MCF 10A (cell line): ENCODE measurements around the gene EQTN. TPM values are rescaled to one million over a fixed set of nuclear protein-coding genes. Genes with fewer than 3 reads are reported as not detected.

Source experiments
- Bru-seq: library from RNA; stranded (reverse); fragments of 400-500 nt; gene quantifications from one replicate; lab custom pipeline; 2021; lab: Mats Ljungman, UMichigan
- BruChase-seq, 2 experiments: library from RNA; stranded (reverse); fragments of 400-500 nt; gene quantifications; one replicate each; lab custom pipeline; 2021; lab: Mats Ljungman, UMichigan
- BruUV-seq: library from RNA; stranded (reverse); fragments of 400-500 nt; replicated peaks from 2 replicates; lab custom pipeline; 2021; lab: Mats Ljungman, UMichigan
- CTCF ChIA-PET: fragments of 300-600 bp; sonication (Branson Sonifier 250); formaldehyde crosslinking; extraction: SDS; loops from one replicate; lab custom pipeline; 2021; ENCODE audit warnings: antibody characterized with exemption, inconsistent platforms; lab: Yijun Ruan, JAX
- POLR2A ChIA-PET: fragments of 300-600, 350-650 bp; sonication (Branson Sonifier 250); formaldehyde crosslinking; extraction: SDS; loops from one replicate; lab custom pipeline; 2020; ENCODE audit warnings: antibody characterized with exemption, inconsistent platforms; lab: Yijun Ruan, JAX
- DNase-seq: peaks from one replicate; pipeline ENCODE4 v3.0.0-alpha.2; 2018; ENCODE audit not compliant: unreplicated experiment
- H3K27ac Mint-ChIP-seq: one replicate; pipeline ENCODE4 v1.8.0; 2022; ENCODE audit warnings: mild to moderate bottlenecking, low read depth, mixed read lengths; ENCODE audit not compliant: unreplicated experiment
- H3K27me3 Mint-ChIP-seq: one replicate; pipeline ENCODE4 v1.8.0; 2022; ENCODE audit warnings: mixed read lengths; ENCODE audit not compliant: insufficient read depth, unreplicated experiment
- H3K36me3 Mint-ChIP-seq: one replicate; pipeline ENCODE4 v1.8.0; 2022; ENCODE audit warnings: mild to moderate bottlenecking, moderate library complexity, mixed read lengths; ENCODE audit not compliant: insufficient read depth, unreplicated experiment
- H3K4me1 Mint-ChIP-seq: one replicate; pipeline ENCODE4 v1.8.0; 2022; ENCODE audit warnings: mixed read lengths; ENCODE audit not compliant: insufficient read depth, unreplicated experiment
- H3K4me3 Mint-ChIP-seq: one replicate; pipeline ENCODE4 v1.8.0; 2022; ENCODE audit warnings: mild to moderate bottlenecking, moderate library complexity, mixed read lengths; ENCODE audit not compliant: unreplicated experiment
- H3K9me3 Mint-ChIP-seq: one replicate; pipeline ENCODE4 v1.8.0; 2022; ENCODE audit warnings: mixed read lengths; ENCODE audit not compliant: unreplicated experiment
- CTCF ChIP-seq: fragments of 200-600 bp; IDR thresholded peaks from one replicate; pipeline ENCODE4 v1.8.0; 2022; ENCODE audit warnings: antibody characterized with exemption, mild to moderate bottlenecking; ENCODE audit not compliant: unreplicated experiment
- intact Hi-C: fragments of 100-400 bp; cut with micrococcal nuclease; formaldehyde crosslinking; loops from 2 replicates; pipeline ENCODE4 v1.14.1; 2022
- long read RNA-seq: library from polyadenylated mRNA; stranded (forward); transcript quantifications from one replicate; pipeline ENCODE4 v2.0.0, GENCODE V29; 2022
- total RNA-seq: library from RNA; stranded (reverse); gene quantifications from 2 replicates; pipeline ENCODE4 v1.2.3, GENCODE V29; 2022

EQTN gene
- total RNA-seq = not detected in 2 replicates
- Bru-seq, nascent RNA = percentile 22 among the genes with signal in this experiment
- percentile 16 among the genes with signal in this experiment for BruChase-seq, experiment 1, labeled RNA remaining after a 6-hour chase
- BruChase-seq, experiment 2, labeled RNA remaining after a 2-hour chase = percentile 23 among the genes with signal in this experiment
- long read RNA-seq, partial matches to known transcripts = 0 of 1 reads
- long read RNA-seq, other reads (novel, unspliced or antisense) = 1 of 1 reads

- no peaks in the 10 kb centered on the region for H3K4me1 Mint-ChIP-seq
- H3K4me3 Mint-ChIP-seq = no peak within 1 kb of the TSS
- CTCF ChIA-PET = no interaction called here
- intact Hi-C loops = no loop called here
- DNase-seq = no peak
- POLR2A ChIA-PET = no interaction called here
- H3K9me3 Mint-ChIP-seq = no peaks in the 10 kb centered on the region
- TF ChIP-seq CTCF = no peak
- no peaks in the 10 kb centered on the region for H3K36me3 Mint-ChIP-seq
- H3K27ac Mint-ChIP-seq = no peak within 1 kb of the TSS
- BruUV-seq = no TSS peak
- no peaks in the 10 kb centered on the region for H3K27me3 Mint-ChIP-seq
Measured at GRCh38 chr9:27297050-27297449, at the start of gene EQTN. EQTN (minus strand) TSS chr9:27297150; CDS start chr9:27297055, 95 bp downstream.

- Mint-ChIP-seq H3K9me3 (no peaks in the 10 kb centered on the region), H3K4me1 (peaks cover 9% of the 10 kb centered on the region), H3K27ac (no peak overlapping the region), H3K27me3 (no peaks in the 10 kb centered on the region), H3K36me3 (no peaks in the 10 kb centered on the region), H3K4me3 (no peak overlapping the region)
- BruUV-seq = no TSS peak
- no peak for TF ChIP-seq CTCF
- ChIA-PET CTCF (interaction anchor here (1.1 to 4.4 kb wide), 2 partner anchors 12 to 13 kb away, joined by 3 to 20 read pairs; no protein-coding TSS in a partner anchor), POLR2A (no interaction called here)
- DNase-seq = no peak
- intact Hi-C loops = no loop called here
Measured at GRCh38 chr9:27344776-27345175, 47.8 kb upstream of the EQTN start.

GRCh38 chr9:27341545-27342294 lies 44.8 kb upstream of the EQTN start:
- CTCF ChIA-PET = interaction anchor here (0.6 to 2.2 kb wide), 4 partner anchors 9 to 310 kb away, joined by 3 to 10 read pairs (median 3); partner anchors contain the start of gene MOB3B
- no peak overlapping the region for H3K27ac Mint-ChIP-seq

More at GRCh38 chr9:27341545-27342294, 44.8 kb upstream of the EQTN start:
- DNase-seq = no peak
- POLR2A ChIA-PET = no interaction called here
- Mint-ChIP-seq H3K27me3 (no peaks in the 10 kb centered on the region), H3K4me1 (peaks cover 13% of the 10 kb centered on the region), H3K36me3 (no peaks in the 10 kb centered on the region), H3K4me3 (no peak overlapping the region), H3K9me3 (no peaks in the 10 kb centered on the region)
- BruUV-seq = no TSS peak
- no peak for TF ChIP-seq CTCF
- intact Hi-C loops = no loop called here
